ENCODE results near the gene MYOM1. TPM values are rescaled to one million over a fixed set of nuclear protein-coding genes. Genes with fewer than 3 reads are reported as not detected.

Gene MYOM1
- total and polyA plus RNA-seq, 2 donors from 2014 or later = 2.1 to 6.8 TPM

- Histone ChIP-seq H3K9ac (ENCODE audit: low read length in 3 of 3) (no peak overlapping the region), H3K36me3 (ENCODE audit: control insufficient read depth in 2 of 3, insufficient read depth in 3 of 3, low read length in 3 of 3) (no peaks in the 10 kb centered on the region), H3K9me3 (ENCODE audit: control insufficient read depth in 2 of 3, insufficient read depth in 1 of 3, low read length in 3 of 3) (no peaks in the 10 kb centered on the region), H3K27me3 (ENCODE audit: control insufficient read depth, insufficient read depth, low read length) (no peaks in the 10 kb centered on the region), H3K4me3 (ENCODE audit: low read length in 3 of 3) (no peak overlapping the region), H3K4me1 (ENCODE audit: control insufficient read depth in 2 of 3, insufficient read depth in 2 of 3, low read depth in 1 of 3, low read length in 3 of 3) (no peaks in the 10 kb centered on the region), H3K27ac (ENCODE audit: low read depth in 2 of 2, low read length in 2 of 2) (no peak overlapping the region)
- FAIRE-seq = no peak
- TF ChIP-seq CTCF (IDR thresholded peaks at IDR 0.05; ENCODE audit: borderline replicate concordance, extremely low read depth, insufficient read depth) = no peak
- no peak for DNase-seq
- intact Hi-C loops (cut with DNase I) = no loop called here
Measured at GRCh38 chr18:3233433-3234168, 13.8 kb upstream of the MYOM1 start.

- FAIRE-seq = no peak
- H3K4me3 ChIP-seq (ENCODE audit: low read length in 3 of 3) = no peak overlapping the region
- no peak overlapping the region for H3K9ac ChIP-seq (ENCODE audit: low read length in 3 of 3)
- no peaks in the 10 kb centered on the region for H3K27me3 ChIP-seq (ENCODE audit: control insufficient read depth, insufficient read depth, low read length)
- TF ChIP-seq CTCF (IDR thresholded peaks at IDR 0.05; ENCODE audit: borderline replicate concordance, extremely low read depth, insufficient read depth) = no peak
- no peaks in the 10 kb centered on the region for H3K4me1 ChIP-seq (ENCODE audit: control insufficient read depth in 2 of 3, insufficient read depth in 2 of 3, low read depth in 1 of 3, low read length in 3 of 3)
- intact Hi-C loops (cut with DNase I) = no loop called here
- DNase-seq = no peak
- no peak overlapping the region for H3K27ac ChIP-seq (ENCODE audit: low read depth in 2 of 2, low read length in 2 of 2)
- H3K36me3 ChIP-seq (ENCODE audit: control insufficient read depth in 2 of 3, insufficient read depth in 3 of 3, low read length in 3 of 3) = no peaks in the 10 kb centered on the region
- no peaks in the 10 kb centered on the region for H3K9me3 ChIP-seq (ENCODE audit: control insufficient read depth in 2 of 3, insufficient read depth in 1 of 3, low read length in 3 of 3)
Measured at GRCh38 chr18:3233004-3233403, 13.2 kb upstream of the MYOM1 start.

- peaks cover 0 to 4% (median 0%) of the 10 kb centered on the region in 3 donors for H3K4me1 ChIP-seq (ENCODE audit: control insufficient read depth in 2 of 3, insufficient read depth in 2 of 3, low read depth in 1 of 3, low read length in 3 of 3)
- no peak for TF ChIP-seq CTCF (IDR thresholded peaks at IDR 0.05; ENCODE audit: borderline replicate concordance, extremely low read depth, insufficient read depth)
- H3K9me3 ChIP-seq (ENCODE audit: control insufficient read depth in 2 of 3, insufficient read depth in 1 of 3, low read length in 3 of 3) = no peaks in the 10 kb centered on the region
- no peak overlapping the region for H3K9ac ChIP-seq (ENCODE audit: low read length in 3 of 3)
- H3K27me3 ChIP-seq (ENCODE audit: control insufficient read depth, insufficient read depth, low read length) = no peaks in the 10 kb centered on the region
- no peak for DNase-seq
- intact Hi-C loops (cut with DNase I) = no loop called here
- no peak for FAIRE-seq
- H3K36me3 ChIP-seq (ENCODE audit: control insufficient read depth in 2 of 3, insufficient read depth in 3 of 3, low read length in 3 of 3) = no peaks in the 10 kb centered on the region
- H3K4me3 ChIP-seq (ENCODE audit: low read length in 3 of 3) = no peak overlapping the region
- H3K27ac ChIP-seq (ENCODE audit: low read depth in 2 of 2, low read length in 2 of 2) = no peak overlapping the region
Measured at GRCh38 chr18:3230401-3231334, 10.9 kb upstream of the MYOM1 start.

Measured in kidney (tissue), 14 donors.